ENCODE measurements around the gene TC2N. TPM values are rescaled to one million over a fixed set of nuclear protein-coding genes. Genes with fewer than 3 reads are reported as not detected.
A peak's percentile ranks its signal among the peaks of the same experiment; 100 is the strongest.

The TC2N gene
- total RNA-seq, 1 donor from 2014 or later: 1.4 TPM

- Mint-ChIP-seq H3K9me3 (ENCODE audit: unreplicated experiment) (no peaks in the 10 kb centered on the region), H3K27me3 (ENCODE audit: unreplicated experiment) (peaks cover 7% of the 10 kb centered on the region), H3K4me3 (ENCODE audit: unreplicated experiment) (no peak overlapping the region), H3K4me1 (ENCODE audit: unreplicated experiment) (peaks cover 3% of the 10 kb centered on the region), H3K27ac (ENCODE audit: unreplicated experiment) (no peak overlapping the region), H3K36me3 (ENCODE audit: low read depth, unreplicated experiment) (no peaks in the 10 kb centered on the region)
- TF ChIP-seq CTCF (IDR thresholded peaks at IDR 0.05; ENCODE audit: unreplicated experiment): no peak
- no peak for DNase-seq (ENCODE audit: low spot score)
Observed at GRCh38 chr14:91896419-91896818, 29.1 kb upstream of the TC2N start.

DNA sequence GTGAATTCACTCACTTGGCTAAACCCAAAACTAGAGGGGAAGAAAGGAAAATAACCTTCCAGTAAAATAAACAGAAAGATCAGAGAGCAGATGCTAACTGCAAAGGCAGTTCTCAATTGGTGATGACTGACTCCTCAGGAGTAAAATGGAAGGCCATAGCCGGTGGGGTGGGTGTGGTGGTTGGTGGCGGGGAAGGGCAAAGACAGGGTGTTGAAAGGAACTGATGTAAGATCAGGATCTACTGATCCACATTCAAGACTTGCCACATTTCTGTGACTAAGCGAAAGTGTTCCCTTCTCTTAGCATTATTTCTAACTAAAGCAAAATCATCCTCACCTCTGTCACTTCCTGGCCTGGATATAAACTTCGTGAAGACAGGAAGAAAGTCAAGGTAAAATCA lies 26.3 kb upstream of the TC2N start:
- no peaks in the 10 kb centered on the region for H3K9me3 Mint-ChIP-seq (ENCODE audit: unreplicated experiment)
- peaks cover 6% of the 10 kb centered on the region for H3K4me1 Mint-ChIP-seq (ENCODE audit: unreplicated experiment)
- peaks cover 7% of the 10 kb centered on the region for H3K27me3 Mint-ChIP-seq (ENCODE audit: unreplicated experiment)
- no peak for TF ChIP-seq CTCF (IDR thresholded peaks at IDR 0.05; ENCODE audit: unreplicated experiment)
- no peak overlapping the region for H3K4me3 Mint-ChIP-seq (ENCODE audit: unreplicated experiment)
- H3K36me3 Mint-ChIP-seq (ENCODE audit: low read depth, unreplicated experiment): no peaks in the 10 kb centered on the region
- DNase-seq (ENCODE audit: low spot score): no peak
- no peak overlapping the region for H3K27ac Mint-ChIP-seq (ENCODE audit: unreplicated experiment)

- Mint-ChIP-seq H3K27ac (ENCODE audit: unreplicated experiment) (no peak overlapping the region), H3K4me1 (ENCODE audit: unreplicated experiment) (peaks cover 6% of the 10 kb centered on the region), H3K4me3 (ENCODE audit: unreplicated experiment) (no peak overlapping the region), H3K9me3 (ENCODE audit: unreplicated experiment) (no peaks in the 10 kb centered on the region), H3K27me3 (ENCODE audit: unreplicated experiment) (peaks cover 7% of the 10 kb centered on the region), H3K36me3 (ENCODE audit: low read depth, unreplicated experiment) (no peaks in the 10 kb centered on the region)
- peak; percentile 58 for DNase-seq (ENCODE audit: low spot score)
- peak; percentile 76 for TF ChIP-seq CTCF (IDR thresholded peaks at IDR 0.05; ENCODE audit: unreplicated experiment)
Observed at GRCh38 chr14:91893007-91893406, 25.7 kb upstream of the TC2N start.

GRCh38 chr14:91891721-91892220 lies 24.4 kb upstream of the TC2N start:
- no peak overlapping the region for H3K4me3 Mint-ChIP-seq (ENCODE audit: unreplicated experiment)
- no peaks in the 10 kb centered on the region for H3K36me3 Mint-ChIP-seq (ENCODE audit: low read depth, unreplicated experiment)
- no peak for DNase-seq (ENCODE audit: low spot score)
- H3K27ac Mint-ChIP-seq (ENCODE audit: unreplicated experiment): no peak overlapping the region
- peaks cover 7% of the 10 kb centered on the region for H3K27me3 Mint-ChIP-seq (ENCODE audit: unreplicated experiment)
- H3K4me1 Mint-ChIP-seq (ENCODE audit: unreplicated experiment): peaks cover 6% of the 10 kb centered on the region
- no peak for TF ChIP-seq CTCF (IDR thresholded peaks at IDR 0.05; ENCODE audit: unreplicated experiment)
- H3K9me3 Mint-ChIP-seq (ENCODE audit: unreplicated experiment): no peaks in the 10 kb centered on the region

- peaks cover 6% of the 10 kb centered on the region for H3K4me1 Mint-ChIP-seq (ENCODE audit: unreplicated experiment)
- no peaks in the 10 kb centered on the region for H3K36me3 Mint-ChIP-seq (ENCODE audit: low read depth, unreplicated experiment)
- TF ChIP-seq CTCF (IDR thresholded peaks at IDR 0.05; ENCODE audit: unreplicated experiment): no peak
- H3K27ac Mint-ChIP-seq (ENCODE audit: unreplicated experiment): no peak overlapping the region
- no peak overlapping the region for H3K4me3 Mint-ChIP-seq (ENCODE audit: unreplicated experiment)
- peaks cover 4% of the 10 kb centered on the region for H3K27me3 Mint-ChIP-seq (ENCODE audit: unreplicated experiment)
- no peak for DNase-seq (ENCODE audit: low spot score)
- no peaks in the 10 kb centered on the region for H3K9me3 Mint-ChIP-seq (ENCODE audit: unreplicated experiment)
Observed at GRCh38 chr14:91891101-91891500, 23.8 kb upstream of the TC2N start.

All from endothelial cell (in vitro differentiated cells).